Measurements from ENCODE around the gene RSPRY1.

RSPRY1 gene

DNA sequence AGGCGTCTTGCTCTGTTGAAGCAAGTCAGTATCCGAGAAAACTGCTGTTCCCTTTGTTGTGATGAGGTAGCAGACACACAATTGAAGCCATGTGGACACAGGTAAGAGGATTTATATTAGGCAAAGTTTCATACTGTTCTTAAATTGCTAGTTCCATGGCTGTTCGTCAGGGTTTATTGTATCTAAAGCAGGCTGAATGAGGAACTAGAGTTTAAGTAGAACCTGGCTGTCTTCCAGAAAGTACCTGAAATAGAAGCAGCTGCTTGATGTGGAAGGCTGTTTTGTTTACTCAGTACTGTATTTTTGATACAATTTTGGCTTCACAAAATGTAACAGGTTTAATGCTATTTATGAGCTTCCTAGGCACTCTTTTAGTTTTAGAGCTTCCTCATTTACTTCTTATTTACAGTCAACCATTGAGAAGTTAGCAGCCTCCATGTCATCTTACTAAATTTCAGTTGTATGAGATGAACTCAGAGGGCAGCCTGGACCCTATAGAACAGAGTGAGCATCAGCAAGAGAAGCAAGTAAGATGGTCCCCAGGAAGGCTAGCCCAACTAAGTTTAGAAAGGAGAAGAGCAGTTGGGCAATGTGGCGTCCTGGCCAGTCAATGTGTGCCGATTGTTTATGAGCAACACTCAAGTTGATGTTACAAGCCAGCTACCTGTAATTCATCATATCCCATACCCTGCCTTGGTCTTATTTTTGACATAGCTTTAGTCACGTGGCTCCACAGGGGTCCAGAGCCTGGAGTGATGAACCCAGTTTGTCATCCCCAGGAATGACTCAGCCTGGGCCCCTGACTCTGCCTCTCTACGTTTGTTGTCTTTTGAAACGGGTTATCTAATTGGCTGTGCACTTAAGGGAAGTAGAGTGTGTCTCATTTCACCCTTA lies 49.2 kb downstream of the RSPRY1 start:
- no peak overlapping the region for H2BK5ac ChIP-seq (ENCODE audit: low read depth, low read length, poor library complexity, severe bottlenecking)
- H4K91ac ChIP-seq (ENCODE audit: low read length), result no peak overlapping the region
- no peak overlapping the region for H2AK5ac ChIP-seq (ENCODE audit: low read length, severe bottlenecking)
- H2BK12ac ChIP-seq (ENCODE audit: low read length in 2 of 2), result no peak overlapping the region
- H3K4me2 ChIP-seq (ENCODE audit: low read length, poor library complexity, severe bottlenecking), result no peak overlapping the region
- H3K4me3 ChIP-seq (ENCODE audit: insufficient read depth in 1 of 2, low read depth in 1 of 2, low read length in 2 of 2), result no peak overlapping the region
- H3K27me3 ChIP-seq (ENCODE audit: control insufficient read depth in 1 of 2, insufficient read depth in 1 of 2, low read length in 2 of 2), result no peaks in the 10 kb centered on the region
- no peak overlapping the region for H3K23ac ChIP-seq (ENCODE audit: low read length in 2 of 2)
- no peak overlapping the region for H3K9ac ChIP-seq (ENCODE audit: low read length)
- no peaks in the 10 kb centered on the region for H3K9me3 ChIP-seq (ENCODE audit: control insufficient read depth, low read length)
- H3K14ac ChIP-seq (ENCODE audit: low read length in 2 of 2), result no peak overlapping the region
- peak overlapping the region; percentile 69 for H3K27ac ChIP-seq (ENCODE audit: low read length, poor library complexity, severe bottlenecking)
- DNase-seq, result peak; percentile 56
- no peak overlapping the region for H3K4ac ChIP-seq (ENCODE audit: low read depth in 1 of 2, low read length in 2 of 2)
- 84% methylated on average over 6 of the region's 8 CpGs for WGBS
- no peak overlapping the region for H2BK15ac ChIP-seq (ENCODE audit: low read depth, poor library complexity, severe bottlenecking)
- peak overlapping the region; percentile 41 for H4K8ac ChIP-seq (ENCODE audit: low read length)
- peaks cover 2% of the 10 kb centered on the region for H3K4me1 ChIP-seq (ENCODE audit: control insufficient read depth, insufficient read depth, low read depth, low read length)
- H3K79me1 ChIP-seq (replicated peaks; ENCODE audit: low read length, poor library complexity, severe bottlenecking), result peaks cover 12% of the 10 kb centered on the region
- H2AFZ ChIP-seq (ENCODE audit: low read depth, low read length), result no peak overlapping the region
- peaks cover 17 to 91% of the 10 kb centered on the region in 2 experiments for H3K36me3 ChIP-seq (ENCODE audit: control insufficient read depth in 1 of 2, insufficient read depth in 2 of 2, low read depth in 1 of 2, low read length in 2 of 2)
- no peak overlapping the region for H2BK120ac ChIP-seq (ENCODE audit: low read depth, low read length)
- no peak overlapping the region for H3K18ac ChIP-seq (ENCODE audit: low read depth in 1 of 2, low read length in 2 of 2)

DNA sequence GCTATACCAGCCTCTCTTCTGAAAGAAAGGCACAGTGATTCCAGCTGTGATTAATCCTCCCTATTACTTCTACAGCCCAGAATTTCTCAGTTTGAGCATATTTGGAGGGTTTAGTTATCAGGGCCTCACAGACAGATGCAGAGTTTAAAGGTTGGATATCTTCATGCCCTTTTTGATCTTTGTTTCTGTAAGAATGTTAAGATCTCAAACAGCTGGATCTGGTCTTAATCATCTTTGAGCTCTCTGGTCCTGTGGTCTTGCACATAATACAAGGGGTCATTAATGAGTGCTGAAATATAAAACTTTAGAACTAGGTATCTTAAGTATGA lies 49.9 kb downstream of the RSPRY1 start:
- Histone ChIP-seq H3K18ac (ENCODE audit: low read depth in 1 of 2, low read length in 2 of 2) (no peak overlapping the region), H2BK15ac (ENCODE audit: low read depth, poor library complexity, severe bottlenecking) (no peak overlapping the region), H4K8ac (ENCODE audit: low read length) (no peak overlapping the region)

DNA sequence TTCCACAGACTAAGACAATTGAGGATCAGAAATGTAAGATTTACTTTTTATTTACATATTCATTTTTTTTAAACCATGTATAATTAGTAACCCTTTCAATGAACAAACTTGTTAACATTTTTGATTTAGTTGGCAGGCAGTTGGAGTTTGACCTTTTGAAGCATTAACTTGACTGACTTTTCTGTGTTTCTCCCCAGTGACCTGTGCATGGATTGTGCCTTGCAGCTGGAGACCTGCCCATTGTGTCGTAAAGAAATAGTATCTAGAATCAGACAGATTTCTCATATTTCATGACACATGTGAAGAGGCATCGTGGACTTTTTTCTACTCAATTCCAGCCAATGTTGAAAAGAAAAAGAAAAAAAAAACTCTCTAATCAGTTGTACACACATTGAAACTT lies 52.6 kb downstream of the RSPRY1 start:
- H3K27ac ChIP-seq (ENCODE audit: low read length, poor library complexity, severe bottlenecking), result no peak overlapping the region
- no peak overlapping the region for H2BK12ac ChIP-seq (ENCODE audit: low read length in 2 of 2)
- no peak overlapping the region for H3K4me3 ChIP-seq (ENCODE audit: insufficient read depth in 1 of 2, low read depth in 1 of 2, low read length in 2 of 2)
- H3K27me3 ChIP-seq (ENCODE audit: control insufficient read depth in 1 of 2, insufficient read depth in 1 of 2, low read length in 2 of 2), result no peaks in the 10 kb centered on the region
- DNase-seq, result no peak
- no peaks in the 10 kb centered on the region for H3K9me3 ChIP-seq (ENCODE audit: control insufficient read depth, low read length)
- no peak overlapping the region for H2BK15ac ChIP-seq (ENCODE audit: low read depth, poor library complexity, severe bottlenecking)
- H4K91ac ChIP-seq (ENCODE audit: low read length), result no peak overlapping the region
- no peak overlapping the region for H3K23ac ChIP-seq (ENCODE audit: low read length in 2 of 2)
- no peak overlapping the region for H3K4ac ChIP-seq (ENCODE audit: low read depth in 1 of 2, low read length in 2 of 2)
- H2BK5ac ChIP-seq (ENCODE audit: low read depth, low read length, poor library complexity, severe bottlenecking), result no peak overlapping the region
- H3K14ac ChIP-seq (ENCODE audit: low read length in 2 of 2), result no peak overlapping the region
- peaks cover 6% of the 10 kb centered on the region for H3K79me1 ChIP-seq (replicated peaks; ENCODE audit: low read length, poor library complexity, severe bottlenecking)
- no peak overlapping the region for H2BK120ac ChIP-seq (ENCODE audit: low read depth, low read length)
- 100% methylated on average over 2 of the region's 2 CpGs for WGBS
- no peak overlapping the region for H2AFZ ChIP-seq (ENCODE audit: low read depth, low read length)
- H3K18ac ChIP-seq (ENCODE audit: low read depth in 1 of 2, low read length in 2 of 2), result no peak overlapping the region
- H4K8ac ChIP-seq (ENCODE audit: low read length), result no peak overlapping the region
- peaks cover 9 to 62% of the 10 kb centered on the region in 2 experiments for H3K36me3 ChIP-seq (ENCODE audit: control insufficient read depth in 1 of 2, insufficient read depth in 2 of 2, low read depth in 1 of 2, low read length in 2 of 2)
- no peak overlapping the region for H3K9ac ChIP-seq (ENCODE audit: low read length)
- no peak overlapping the region for H2AK5ac ChIP-seq (ENCODE audit: low read length, severe bottlenecking)
- no peak overlapping the region for H3K4me2 ChIP-seq (ENCODE audit: low read length, poor library complexity, severe bottlenecking)
- H3K4me1 ChIP-seq (ENCODE audit: control insufficient read depth, insufficient read depth, low read depth, low read length), result peaks cover 2% of the 10 kb centered on the region

More for the DNA sequence above, 49.9 kb downstream of the RSPRY1 start:
- Histone ChIP-seq H2BK5ac (ENCODE audit: low read depth, low read length, poor library complexity, severe bottlenecking) (no peak overlapping the region), H3K23ac (ENCODE audit: low read length in 2 of 2) (no peak overlapping the region), H3K27me3 (ENCODE audit: control insufficient read depth in 1 of 2, insufficient read depth in 1 of 2, low read length in 2 of 2) (no peaks in the 10 kb centered on the region), H3K4ac (ENCODE audit: low read depth in 1 of 2, low read length in 2 of 2) (no peak overlapping the region), H3K36me3 (ENCODE audit: control insufficient read depth in 1 of 2, insufficient read depth in 2 of 2, low read depth in 1 of 2, low read length in 2 of 2) (peaks cover 17 to 87% of the 10 kb centered on the region in 2 experiments), H3K9me3 (ENCODE audit: control insufficient read depth, low read length) (no peaks in the 10 kb centered on the region), H4K91ac (ENCODE audit: low read length) (no peak overlapping the region), H2BK12ac (ENCODE audit: low read length in 2 of 2) (no peak overlapping the region), H3K14ac (ENCODE audit: low read length in 2 of 2) (no peak overlapping the region), H3K27ac (ENCODE audit: low read length, poor library complexity, severe bottlenecking) (peak overlapping the region; percentile 58), H3K4me3 (ENCODE audit: insufficient read depth in 1 of 2, low read depth in 1 of 2, low read length in 2 of 2) (no peak overlapping the region), H2AK5ac (ENCODE audit: low read length, severe bottlenecking) (no peak overlapping the region), H3K4me2 (ENCODE audit: low read length, poor library complexity, severe bottlenecking) (no peak overlapping the region), H2BK120ac (ENCODE audit: low read depth, low read length) (no peak overlapping the region), H3K79me1 (replicated peaks; ENCODE audit: low read length, poor library complexity, severe bottlenecking) (peaks cover 12% of the 10 kb centered on the region), H3K9ac (ENCODE audit: low read length) (no peak overlapping the region), H2AFZ (ENCODE audit: low read depth, low read length) (no peak overlapping the region), H3K4me1 (ENCODE audit: control insufficient read depth, insufficient read depth, low read depth, low read length) (peaks cover 2% of the 10 kb centered on the region)
- DNase-seq, result no peak

DNA sequence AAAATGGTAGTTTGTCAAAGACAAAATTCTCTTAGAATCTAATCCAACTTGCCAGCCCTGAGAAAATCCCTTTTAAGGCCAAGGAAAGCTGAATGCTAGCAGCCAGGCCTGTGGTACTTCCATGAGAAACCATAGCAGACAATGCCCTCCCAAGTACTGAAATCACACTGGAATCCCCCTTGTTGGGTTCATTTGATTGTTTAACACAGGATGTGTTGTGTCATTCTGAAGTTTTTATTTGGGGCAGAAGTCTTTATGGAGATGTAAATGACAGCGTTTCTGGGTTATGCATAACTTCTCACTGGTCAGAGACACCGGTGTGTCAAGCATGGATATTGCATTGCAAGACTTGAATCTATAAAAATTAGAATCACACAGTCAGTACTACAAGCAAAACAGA lies 53.0 kb downstream of the RSPRY1 start:
- Histone ChIP-seq H2BK5ac (ENCODE audit: low read depth, low read length, poor library complexity, severe bottlenecking) (no peak overlapping the region), H3K14ac (ENCODE audit: low read length in 2 of 2) (no peak overlapping the region), H3K4me1 (ENCODE audit: control insufficient read depth, insufficient read depth, low read depth, low read length) (peaks cover 2% of the 10 kb centered on the region), H3K4me3 (ENCODE audit: insufficient read depth in 1 of 2, low read depth in 1 of 2, low read length in 2 of 2) (no peak overlapping the region), H3K9ac (ENCODE audit: low read length) (no peak overlapping the region), H2BK15ac (ENCODE audit: low read depth, poor library complexity, severe bottlenecking) (no peak overlapping the region), H3K27ac (ENCODE audit: low read length, poor library complexity, severe bottlenecking) (no peak overlapping the region), H3K18ac (ENCODE audit: low read depth in 1 of 2, low read length in 2 of 2) (no peak overlapping the region), H4K8ac (ENCODE audit: low read length) (no peak overlapping the region), H3K9me3 (ENCODE audit: control insufficient read depth, low read length) (no peaks in the 10 kb centered on the region), H3K4me2 (ENCODE audit: low read length, poor library complexity, severe bottlenecking) (no peak overlapping the region), H2AFZ (ENCODE audit: low read depth, low read length) (no peak overlapping the region), H3K27me3 (ENCODE audit: control insufficient read depth in 1 of 2, insufficient read depth in 1 of 2, low read length in 2 of 2) (no peaks in the 10 kb centered on the region), H3K4ac (ENCODE audit: low read depth in 1 of 2, low read length in 2 of 2) (no peak overlapping the region), H4K91ac (ENCODE audit: low read length) (no peak overlapping the region), H3K23ac (ENCODE audit: low read length in 2 of 2) (no peak overlapping the region), H3K36me3 (ENCODE audit: control insufficient read depth in 1 of 2, insufficient read depth in 2 of 2, low read depth in 1 of 2, low read length in 2 of 2) (peaks cover 5 to 58% of the 10 kb centered on the region in 2 experiments), H3K79me1 (replicated peaks; ENCODE audit: low read length, poor library complexity, severe bottlenecking) (peaks cover 2% of the 10 kb centered on the region), H2BK120ac (ENCODE audit: low read depth, low read length) (no peak overlapping the region), H2AK5ac (ENCODE audit: low read length, severe bottlenecking) (no peak overlapping the region), H2BK12ac (ENCODE audit: low read length in 2 of 2) (no peak overlapping the region)
- WGBS, result 83% methylated on average over 1 of the region's 2 CpGs
- no peak for DNase-seq

Data from mesenchymal stem cell (in vitro differentiated cells and primary cell).